SK-N-SH treated with all-trans-retinoic acid at 6 μM for 48 hours (cell line): ENCODE data around the gene TRIM43.
"Not testable (repeated sequence)": the region's sequence is repeated elsewhere in the genome, so short reads cannot be mapped to it uniquely, and the experiment has no call there.

ENCODE experiments used
- ESRRG ChIP-seq: fragments of 250-450 bp; sonication (Bioruptor Pico); IDR thresholded peaks from 2 replicates; pipeline ENCODE4 v1.6.1; 2021; ENCODE audit warnings: mild to moderate bottlenecking
- RARB ChIP-seq: fragments of 250-450 bp; sonication (Bioruptor Pico); IDR thresholded peaks from 2 replicates; pipeline ENCODE4 v1.8.0; 2021; ENCODE audit warnings: mild to moderate bottlenecking, moderate library complexity
- TCF4 ChIP-seq: fragments of 250-450 bp; sonication (Bioruptor Pico); IDR thresholded peaks from 2 replicates; pipeline ENCODE4 v1.8.0; 2021; ENCODE audit warnings: mild to moderate bottlenecking, moderate library complexity, borderline replicate concordance
- TOX ChIP-seq: fragments of 250-450 bp; sonication (Bioruptor Pico); IDR thresholded peaks from 2 replicates; pipeline ENCODE4 v1.8.0; 2021; ENCODE audit warnings: mild to moderate bottlenecking, moderate library complexity, borderline replicate concordance
- ZFP3 ChIP-seq: fragments of 250-450 bp; sonication (Bioruptor Pico); IDR thresholded peaks from 2 replicates; pipeline ENCODE4 v1.5.0; 2020; ENCODE audit warnings: mild to moderate bottlenecking, moderate library complexity
- ZFP30 ChIP-seq: fragments of 450-650 bp; formaldehyde crosslinking; IDR thresholded peaks from 2 replicates; pipeline ENCODE4 v1.5.0; 2022; ENCODE audit warnings: mild to moderate bottlenecking, moderate library complexity
- ZNF70 ChIP-seq: fragments of 450-650 bp; formaldehyde crosslinking; IDR thresholded peaks from 2 replicates; pipeline ENCODE4 v1.5.0; 2020; ENCODE audit warnings: mild to moderate bottlenecking, moderate library complexity
- TF ChIP-seq, protein P1 (sequence below): fragments of 250-450 bp; sonication (Bioruptor Pico); IDR thresholded peaks from 2 replicates; pipeline ENCODE4 v1.8.0; 2020; ENCODE audit warnings: mild to moderate bottlenecking, moderate library complexity, borderline replicate concordance
- TF ChIP-seq, protein P2 (sequence below): fragments of 250-450 bp; sonication (Bioruptor Pico); IDR thresholded peaks from 2 replicates; pipeline ENCODE4 v1.5.1; 2020; ENCODE audit warnings: low read depth, mild to moderate bottlenecking, moderate library complexity

DNA sequence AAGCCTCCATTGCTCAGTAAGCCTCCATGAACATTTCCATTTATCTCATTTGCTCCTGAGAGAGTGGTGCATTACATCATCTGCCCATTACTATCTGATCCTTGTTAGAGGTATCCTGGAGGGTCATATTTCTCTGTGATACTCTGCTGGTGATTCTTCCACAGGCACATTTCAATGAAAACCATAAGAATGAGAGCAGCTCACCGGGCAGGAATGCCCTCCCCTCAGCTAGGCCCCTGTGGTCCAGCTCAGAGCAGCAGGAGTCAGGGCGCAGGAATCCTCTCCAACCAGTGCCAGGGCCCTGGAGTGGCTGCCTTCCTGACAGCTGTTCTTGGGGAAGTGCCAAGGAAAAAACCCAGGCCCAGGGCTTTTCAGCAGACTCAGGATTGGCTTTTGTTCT lies 50.0 kb downstream of the TRIM43 start:
- TF ChIP-seq TOX (CRISPR knock-in tag); ZFP3; ZFP30 (CRISPR knock-in tag); ZNF70 (CRISPR knock-in tag); RARB; ESRRG; TCF4 (CRISPR knock-in tag): not testable (repeated sequence)
- TF ChIP-seq, protein P1, sequence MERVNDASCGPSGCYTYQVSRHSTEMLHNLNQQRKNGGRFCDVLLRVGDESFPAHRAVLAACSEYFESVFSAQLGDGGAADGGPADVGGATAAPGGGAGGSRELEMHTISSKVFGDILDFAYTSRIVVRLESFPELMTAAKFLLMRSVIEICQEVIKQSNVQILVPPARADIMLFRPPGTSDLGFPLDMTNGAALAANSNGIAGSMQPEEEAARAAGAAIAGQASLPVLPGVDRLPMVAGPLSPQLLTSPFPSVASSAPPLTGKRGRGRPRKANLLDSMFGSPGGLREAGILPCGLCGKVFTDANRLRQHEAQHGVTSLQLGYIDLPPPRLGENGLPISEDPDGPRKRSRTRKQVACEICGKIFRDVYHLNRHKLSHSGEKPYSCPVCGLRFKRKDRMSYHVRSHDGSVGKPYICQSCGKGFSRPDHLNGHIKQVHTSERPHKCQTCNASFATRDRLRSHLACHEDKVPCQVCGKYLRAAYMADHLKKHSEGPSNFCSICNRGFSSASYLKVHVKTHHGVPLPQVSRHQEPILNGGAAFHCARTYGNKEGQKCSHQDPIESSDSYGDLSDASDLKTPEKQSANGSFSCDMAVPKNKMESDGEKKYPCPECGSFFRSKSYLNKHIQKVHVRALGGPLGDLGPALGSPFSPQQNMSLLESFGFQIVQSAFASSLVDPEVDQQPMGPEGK (CRISPR knock-in tag): not testable (repeated sequence)
- TF ChIP-seq, protein P2, sequence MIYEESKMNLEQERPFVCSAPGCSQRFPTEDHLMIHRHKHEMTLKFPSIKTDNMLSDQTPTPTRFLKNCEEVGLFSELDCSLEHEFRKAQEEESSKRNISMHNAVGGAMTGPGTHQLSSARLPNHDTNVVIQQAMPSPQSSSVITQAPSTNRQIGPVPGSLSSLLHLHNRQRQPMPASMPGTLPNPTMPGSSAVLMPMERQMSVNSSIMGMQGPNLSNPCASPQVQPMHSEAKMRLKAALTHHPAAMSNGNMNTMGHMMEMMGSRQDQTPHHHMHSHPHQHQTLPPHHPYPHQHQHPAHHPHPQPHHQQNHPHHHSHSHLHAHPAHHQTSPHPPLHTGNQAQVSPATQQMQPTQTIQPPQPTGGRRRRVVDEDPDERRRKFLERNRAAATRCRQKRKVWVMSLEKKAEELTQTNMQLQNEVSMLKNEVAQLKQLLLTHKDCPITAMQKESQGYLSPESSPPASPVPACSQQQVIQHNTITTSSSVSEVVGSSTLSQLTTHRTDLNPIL (CRISPR knock-in tag): not testable (repeated sequence)
